GM12878 (cell line): ENCODE data around the gene TOP3A. TPM values are rescaled to one million over a fixed set of nuclear protein-coding genes. Genes with fewer than 3 reads are reported as not detected.
"Not testable (repeated sequence)": the region's sequence is repeated elsewhere in the genome, so short reads cannot be mapped to it uniquely, and the experiment has no call there.

Experiments
- ATAC-seq: fragments of 200-7000 bp; cut with Tn5 transposase; 3 replicates; pipeline ENCODE4 v1.9.1; 2020; ENCODE audit warnings: mild to moderate bottlenecking, moderate library complexity
- BruUV-seq: library from RNA; stranded (reverse); fragments of 400-500 nt; replicated peaks from 2 replicates; lab custom pipeline; 2021; lab: Mats Ljungman, UMichigan
- CTCF ChIA-PET: fragments of 300-600 bp; sonication (Branson Sonifier 250); formaldehyde crosslinking; extraction: SDS; loops from one replicate; lab custom pipeline; 2021; ENCODE audit warnings: inconsistent platforms; lab: Yijun Ruan, JAX
- POLR2A ChIA-PET: fragments of 350-600 bp; formaldehyde crosslinking; extraction: SDS; loops from one replicate; lab custom pipeline; 2021; ENCODE audit warnings: inconsistent platforms; lab: Charles Lee
- RAD21 ChIA-PET: fragments of 300-600 bp; sonication (Branson Sonifier 250); formaldehyde crosslinking; loops from one replicate; lab custom pipeline; 2023; ENCODE audit warnings: antibody characterized with exemption; ENCODE audit not compliant: unreplicated experiment; lab: Charles Lee
- SMC1A ChIA-PET: fragments of 300-600 bp; sonication (Branson Sonifier 250); formaldehyde crosslinking; loops from one replicate; lab custom pipeline; 2023; ENCODE audit not compliant: unreplicated experiment, uncharacterized antibody; lab: Charles Lee
- DNase-seq: peaks from one replicate; pipeline ENCODE4 v3.0.0-alpha.2; 2011; ENCODE audit warnings: low read depth, low spot score
- FAIRE-seq: peaks from 3 replicates; lab custom pipeline; 2011; peaks lifted over from hg19 to GRCh38; lab: Jason Lieb, UNC
- H2AFZ ChIP-seq: 2 replicates; pipeline ENCODE4 v1.6.0; 2011; ENCODE audit warnings: low read depth, low read length, control low read depth; ENCODE audit not compliant: control insufficient read depth
- H3K27ac ChIP-seq: 2 replicates; pipeline ENCODE4 v1.5.1; 2011; ENCODE audit warnings: control low read depth; ENCODE audit not compliant: control insufficient read depth, insufficient read depth
- H3K27me3 ChIP-seq, 2 experiments: replicated peaks in 1 of 2; 2 replicates each; pipeline versions ENCODE4 v1.6.0 to v1.6.1; 2011; ENCODE audit warnings: low read length in 1 of 2; ENCODE audit not compliant: control insufficient read depth in 2 of 2, insufficient read depth in 2 of 2
- H3K36me3 ChIP-seq, 2 experiments: 2 replicates each; pipeline ENCODE4 v1.5.1; 2011; ENCODE audit warnings: low read length in 1 of 2; ENCODE audit not compliant: control insufficient read depth in 2 of 2, insufficient read depth in 2 of 2
- H3K4me1 ChIP-seq: 2 replicates; pipeline ENCODE4 v1.6.1; 2011; ENCODE audit warnings: mild to moderate bottlenecking, low read length, moderate library complexity, mixed read lengths; ENCODE audit not compliant: control insufficient read depth, insufficient read depth
- H3K4me2 ChIP-seq: 2 replicates; pipeline ENCODE4 v1.6.0; 2011; ENCODE audit warnings: control low read depth; ENCODE audit not compliant: control insufficient read depth, insufficient read depth
- H3K4me3 ChIP-seq: fragments of 200-600 bp; sonication (generic); 2 replicates; pipeline ENCODE4 v1.5.1; 2016
- H3K79me2 ChIP-seq: 2 replicates; pipeline ENCODE4 v1.6.0; 2011; ENCODE audit warnings: low read length; ENCODE audit not compliant: control insufficient read depth, insufficient read depth
- H3K9ac ChIP-seq: 2 replicates; pipeline ENCODE4 v1.8.0; 2011; ENCODE audit warnings: low read length, control low read depth, mixed read lengths; ENCODE audit not compliant: control insufficient read depth, insufficient read depth
- H3K9me3 ChIP-seq: replicated peaks from 3 replicates; pipeline ENCODE4 v1.5.1; 2011; ENCODE audit warnings: mild to moderate bottlenecking, low read length; ENCODE audit not compliant: control insufficient read depth, insufficient read depth
- H4K20me1 ChIP-seq: 2 replicates; pipeline ENCODE4 v1.6.0; 2011; ENCODE audit not compliant: control insufficient read depth, insufficient read depth
- CBX3 ChIP-seq: fragments of 200-600 bp; sonication (generic); IDR thresholded peaks from 2 replicates; pipeline ENCODE4 v1.6.1; 2016; ENCODE audit warnings: low read depth, borderline replicate concordance
- CREB1 ChIP-seq: IDR thresholded peaks from 2 replicates; pipeline ENCODE4 v1.6.1; 2012; ENCODE audit warnings: low read depth, mild to moderate bottlenecking, inconsistent platforms
- DPF2 ChIP-seq: fragments of 450-650 bp; IDR thresholded peaks from 2 replicates; pipeline ENCODE4 v1.6.1; 2017; ENCODE audit warnings: mild to moderate bottlenecking
- HSF1 ChIP-seq: fragments of 150-350 bp; IDR thresholded peaks from 2 replicates; pipeline ENCODE4 v1.6.1; 2014; ENCODE audit warnings: mild to moderate bottlenecking, low read depth, low read length
- KAT2A ChIP-seq: conservative IDR thresholded peaks from 2 replicates; pipeline ENCODE4 v1.6.1; 2011; ENCODE audit warnings: low read depth, low read length; ENCODE audit not compliant: control insufficient read depth
- LARP7 ChIP-seq: fragments of 450-650 bp; IDR thresholded peaks from 2 replicates; pipeline ENCODE4 v1.6.1; 2017; ENCODE audit warnings: mild to moderate bottlenecking
- MEF2A ChIP-seq: IDR thresholded peaks from 2 replicates; pipeline ENCODE4 v1.6.1; 2011; ENCODE audit warnings: low read depth, mild to moderate bottlenecking, low read length, moderate library complexity; ENCODE audit not compliant: insufficient read depth
- NFXL1 ChIP-seq: fragments of 450-650 bp; IDR thresholded peaks from 2 replicates; pipeline ENCODE4 v1.6.1; 2017; ENCODE audit warnings: antibody characterized with exemption, mild to moderate bottlenecking, borderline replicate concordance
- RB1 ChIP-seq: fragments of 450-650 bp; formaldehyde crosslinking; IDR thresholded peaks from 2 replicates; pipeline ENCODE4 v1.6.1; 2017; ENCODE audit warnings: mild to moderate bottlenecking, borderline replicate concordance
- SP1 ChIP-seq: IDR thresholded peaks from one replicate; pipeline ENCODE4 v1.6.1; 2011; ENCODE audit warnings: low read depth, low read length
- TCF12 ChIP-seq: IDR thresholded peaks from 2 replicates; pipeline ENCODE4 v1.6.1; 2011; ENCODE audit warnings: low read depth, mild to moderate bottlenecking, low read length
- WGBS: methylation state at CpG from one replicate; pipeline ENCODE4 v1.1.6; 2016; ENCODE audit warnings: low lambda C conversion rate; ENCODE audit not compliant: insufficient replicate concordance, insufficient coverage; ENCODE audit errors: missing lambda C conversion rate; 5-methylcytosine and 5-hydroxymethylcytosine counted together
- in situ Hi-C: fragments of 300-500 bp; cut with MboI; formaldehyde crosslinking; loops from 9 replicates; pipeline ENCODE4 v1.14.3; 2018; ENCODE audit warnings: mixed read lengths
- intact Hi-C: fragments of 100-400 bp; cut with micrococcal nuclease; formaldehyde crosslinking; loops from one replicate; pipeline ENCODE4 v1.14.2; 2022; ENCODE audit not compliant: unreplicated experiment
- polyA plus RNA-seq, 11 experiments: library from polyadenylated mRNA; depleted of rRNA in 4 of 11; unstranded in 6 of 11; stranded (reverse) in 5 of 11; fragments of >200 nt; fragmentation: Nextera tagmentation in 4 of 11; fragmentation: Illumina TruSeq in 1 of 11; extraction: Ambion mirVana in 4 of 11; extraction: Trizol in 1 of 11; gene quantifications; 1 replicate in 1 of 11; 2 replicates in 10 of 11; pipeline versions ENCODE4 v1.2.1 to v1.2.3, GENCODE V29; 2011 to 2016; ENCODE audit warnings: inconsistent platforms in 2 of 11, missing spikeins in 2 of 11, low read depth in 1 of 11
- total RNA-seq, 4 experiments: library from RNA; depleted of rRNA in 3 of 4; stranded (reverse); fragments of >200 nt in 3 of 4; fragmentation: Illumina TruSeq in 1 of 4; extraction: Trizol in 1 of 4; gene quantifications; 2 replicates each; pipeline versions ENCODE4 v1.2.1 to v1.2.3, GENCODE V29; 2013 to 2021
- TF ChIP-seq, protein P1 (sequence below): fragments of 450-650 bp; IDR thresholded peaks from 2 replicates; pipeline ENCODE4 v1.6.1; 2018; ENCODE audit warnings: borderline replicate concordance, mild to moderate bottlenecking; ENCODE audit not compliant: partially characterized antibody
- TF ChIP-seq, protein P2 (sequence below): IDR thresholded peaks from 2 replicates; pipeline ENCODE4 v1.6.1; 2012; ENCODE audit warnings: low read depth, low read length, improper control_type of control experiment

TOP3A gene
- total and polyA plus RNA-seq, 10 of the 15 experiments (the other 5 are each of a cell fraction or from before 2014, with no cell fraction given) = 4.2 to 51.9 (median 31.8) TPM

DNA sequence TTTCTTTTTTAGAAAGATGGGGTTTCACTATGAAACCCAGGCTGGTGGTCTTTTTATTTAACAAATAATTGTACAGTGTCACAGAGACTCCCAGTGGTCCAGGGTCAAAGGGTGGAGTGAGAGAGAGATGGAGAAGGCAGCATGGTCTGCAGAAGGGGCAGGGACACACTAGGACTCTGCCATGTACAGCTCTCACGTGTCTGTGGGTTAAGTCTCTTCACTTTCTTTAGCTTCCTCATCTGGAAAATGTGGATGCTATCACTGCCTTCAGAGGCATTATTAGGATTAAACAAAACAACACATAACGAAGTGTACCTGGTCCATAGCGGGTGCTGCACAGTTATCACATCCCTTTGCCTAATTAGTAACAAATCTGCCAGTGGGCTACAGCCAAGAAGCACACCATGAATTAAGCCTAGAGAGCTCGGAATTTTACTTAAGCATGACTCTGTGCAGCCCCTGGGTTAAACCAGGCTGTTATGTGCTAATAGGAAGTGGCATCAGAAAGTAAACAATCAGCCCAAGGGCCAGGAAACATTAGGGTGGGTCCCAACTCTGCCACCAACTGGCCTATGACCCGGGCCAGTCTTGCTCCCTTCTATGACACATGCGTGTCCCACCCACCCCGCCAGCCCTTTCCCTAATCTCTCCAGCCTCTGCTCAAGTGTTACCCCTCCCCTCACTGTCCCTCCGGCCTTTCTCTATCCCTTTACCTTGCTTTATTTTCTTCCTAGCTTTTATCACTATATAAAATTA lies 13.9 kb downstream of the TOP3A start:
- FAIRE-seq (no peak), DNase-seq (no peak), ATAC-seq (no peak)
- intact Hi-C loops = no loop called here
- in situ Hi-C loops = no loop called here
- POLR2A ChIA-PET = no interaction called here
- CTCF ChIA-PET = no interaction called here
- BruUV-seq = no TSS peak
- Histone ChIP-seq H3K4me2 (no peak overlapping the region), H3K9ac (no peak overlapping the region), H3K4me3 (no peak overlapping the region), H3K4me1 (no peaks in the 10 kb centered on the region), H3K9me3 (no peaks in the 10 kb centered on the region), H3K79me2 (no peaks in the 10 kb centered on the region), H2AFZ (no peak overlapping the region), H3K27ac (no peak overlapping the region), H3K27me3 (no peaks in the 10 kb centered on the region), H3K36me3 (peaks cover 13 to 35% of the 10 kb centered on the region in 2 experiments), H4K20me1 (no peaks in the 10 kb centered on the region)
- RAD21 ChIA-PET = no interaction called here
- SMC1A ChIA-PET = interaction anchor here (1.3 kb wide), 1 partner anchor 32 kb away, joined by 3 read pairs; no protein-coding TSS in a partner anchor
- 94% methylated on average over 8 of the region's 8 CpGs for WGBS
- TF ChIP-seq KAT2A (no peak), HSF1 (no peak), MEF2A (no peak), TCF12 (no peak), LARP7 (no peak), RB1 (no peak), CBX3 (no peak), NFXL1 (no peak), SP1 (no peak), CREB1 (no peak), DPF2 (no peak)
- TF ChIP-seq, protein P1, sequence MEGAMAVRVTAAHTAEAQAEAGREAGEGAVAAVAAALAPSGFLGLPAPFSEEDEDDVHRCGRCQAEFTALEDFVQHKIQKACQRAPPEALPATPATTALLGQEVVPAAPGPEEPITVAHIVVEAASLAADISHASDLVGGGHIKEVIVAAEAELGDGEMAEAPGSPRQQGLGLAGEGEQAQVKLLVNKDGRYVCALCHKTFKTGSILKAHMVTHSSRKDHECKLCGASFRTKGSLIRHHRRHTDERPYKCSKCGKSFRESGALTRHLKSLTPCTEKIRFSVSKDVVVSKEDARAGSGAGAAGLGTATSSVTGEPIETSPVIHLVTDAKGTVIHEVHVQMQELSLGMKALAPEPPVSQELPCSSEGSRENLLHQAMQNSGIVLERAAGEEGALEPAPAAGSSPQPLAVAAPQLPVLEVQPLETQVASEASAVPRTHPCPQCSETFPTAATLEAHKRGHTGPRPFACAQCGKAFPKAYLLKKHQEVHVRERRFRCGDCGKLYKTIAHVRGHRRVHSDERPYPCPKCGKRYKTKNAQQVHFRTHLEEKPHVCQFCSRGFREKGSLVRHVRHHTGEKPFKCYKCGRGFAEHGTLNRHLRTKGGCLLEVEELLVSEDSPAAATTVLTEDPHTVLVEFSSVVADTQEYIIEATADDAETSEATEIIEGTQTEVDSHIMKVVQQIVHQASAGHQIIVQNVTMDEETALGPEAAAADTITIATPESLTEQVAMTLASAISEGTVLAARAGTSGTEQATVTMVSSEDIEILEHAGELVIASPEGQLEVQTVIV = no peak
- TF ChIP-seq, protein P2, sequence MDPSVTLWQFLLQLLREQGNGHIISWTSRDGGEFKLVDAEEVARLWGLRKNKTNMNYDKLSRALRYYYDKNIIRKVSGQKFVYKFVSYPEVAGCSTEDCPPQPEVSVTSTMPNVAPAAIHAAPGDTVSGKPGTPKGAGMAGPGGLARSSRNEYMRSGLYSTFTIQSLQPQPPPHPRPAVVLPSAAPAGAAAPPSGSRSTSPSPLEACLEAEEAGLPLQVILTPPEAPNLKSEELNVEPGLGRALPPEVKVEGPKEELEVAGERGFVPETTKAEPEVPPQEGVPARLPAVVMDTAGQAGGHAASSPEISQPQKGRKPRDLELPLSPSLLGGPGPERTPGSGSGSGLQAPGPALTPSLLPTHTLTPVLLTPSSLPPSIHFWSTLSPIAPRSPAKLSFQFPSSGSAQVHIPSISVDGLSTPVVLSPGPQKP = no peak

DNA sequence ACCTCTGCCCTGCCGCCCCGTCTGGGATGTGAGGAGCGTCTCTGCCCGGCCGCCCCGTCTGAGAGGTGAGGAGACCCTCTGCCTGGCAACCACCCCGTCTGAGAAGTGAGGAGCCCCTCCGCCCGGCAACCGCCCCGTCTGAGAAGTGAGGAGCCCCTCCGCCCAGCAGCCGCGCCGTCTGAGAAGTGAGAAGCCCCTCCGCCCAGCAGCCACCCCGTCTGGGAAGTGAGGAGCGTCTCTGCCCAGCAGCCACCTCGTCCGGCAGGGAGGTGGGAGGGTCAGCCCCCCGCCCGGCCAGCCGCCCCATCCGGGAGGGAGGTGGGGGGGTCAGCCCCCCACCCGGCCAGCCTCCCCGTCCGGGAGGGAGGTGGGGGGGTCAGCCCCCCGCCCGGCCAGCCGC lies 16.7 kb downstream of the TOP3A start:
- peaks cover 11 to 28% of the 10 kb centered on the region in 2 experiments for H3K36me3 ChIP-seq
- DNase-seq, in situ Hi-C loops, SMC1A ChIA-PET, H3K9ac ChIP-seq, H3K9me3 ChIP-seq, FAIRE-seq, POLR2A ChIA-PET, H3K4me1 ChIP-seq, ATAC-seq, intact Hi-C loops, RAD21 ChIA-PET, H2AFZ ChIP-seq, CTCF ChIA-PET, H4K20me1 ChIP-seq, H3K27ac ChIP-seq, BruUV-seq, H3K4me3 ChIP-seq, H3K79me2 ChIP-seq, H3K27me3 ChIP-seq, H3K4me2 ChIP-seq: not testable (repeated sequence)
- 97% methylated on average over 6 of the region's 30 CpGs for WGBS
